SW480 (cell line): Measurements from ENCODE around the gene MEDAG.

Experiments used
- DNase-seq: peaks from one replicate; pipeline ENCODE4 v3.0.0-alpha.2; 2016; ENCODE audit warnings: low spot score

The MEDAG gene

GRCh38 chr13:30905932-30906383 is at the start of gene MEDAG:
Gene MEDAG, plus strand, starts transcription at chr13:30906271. Its CDS starts 245 bp downstream, at chr13:30906516.
- no peak for DNase-seq

GRCh38 chr13:30857018-30857417 is 49.1 kb upstream of the MEDAG start:
- DNase-seq: no peak

- DNase-seq: no peak
Observed at GRCh38 chr13:30857636-30858035, 48.4 kb upstream of the MEDAG start.

GRCh38 chr13:30859326-30859725 is 46.7 kb upstream of the MEDAG start:
- no peak for DNase-seq

GRCh38 chr13:30861163-30861562 is 44.9 kb upstream of the MEDAG start:
- no peak for DNase-seq

GRCh38 chr13:30861836-30862467 is 44.1 kb upstream of the MEDAG start:
- no peak for DNase-seq

GRCh38 chr13:30862707-30863106 is 43.4 kb upstream of the MEDAG start:
- no peak for DNase-seq

GRCh38 chr13:30863231-30863630 is 42.8 kb upstream of the MEDAG start:
- no peak for DNase-seq

GRCh38 chr13:30863796-30864195 is 42.3 kb upstream of the MEDAG start:
- DNase-seq: no peak

GRCh38 chr13:30864433-30865122 is 41.5 kb upstream of the MEDAG start:
- DNase-seq: peak; percentile 8

- peak; percentile 93 for DNase-seq
Observed at GRCh38 chr13:30865123-30866049, 40.7 kb upstream of the MEDAG start.

GRCh38 chr13:30866677-30867076 is 39.4 kb upstream of the MEDAG start:
- no peak for DNase-seq

- no peak for DNase-seq
Observed at GRCh38 chr13:30867089-30867669, 38.9 kb upstream of the MEDAG start.

- no peak for DNase-seq
Observed at GRCh38 chr13:30868799-30869470, 37.1 kb upstream of the MEDAG start.

- no peak for DNase-seq
Observed at GRCh38 chr13:30869491-30869890, 36.6 kb upstream of the MEDAG start.

GRCh38 chr13:30870049-30870884 is 35.8 kb upstream of the MEDAG start:
- peak; percentile 97 for DNase-seq

GRCh38 chr13:30870916-30871587 is 35.0 kb upstream of the MEDAG start:
- no peak for DNase-seq

- no peak for DNase-seq
Observed at GRCh38 chr13:30871588-30872275, 34.3 kb upstream of the MEDAG start.

- DNase-seq: no peak
Observed at GRCh38 chr13:30872276-30872594, 33.8 kb upstream of the MEDAG start.
